COLO829 (cell line): ENCODE measurements around the gene GTF3C1.
"Not testable (repeated sequence)": the region's sequence is repeated elsewhere in the genome, so short reads cannot be mapped to it uniquely, and the experiment has no call there.

Experiments used
- DNase-seq: peaks from one replicate; pipeline ENCODE4 v3.0.0; 2012; ENCODE audit warnings: low spot score

Gene GTF3C1, protein sequence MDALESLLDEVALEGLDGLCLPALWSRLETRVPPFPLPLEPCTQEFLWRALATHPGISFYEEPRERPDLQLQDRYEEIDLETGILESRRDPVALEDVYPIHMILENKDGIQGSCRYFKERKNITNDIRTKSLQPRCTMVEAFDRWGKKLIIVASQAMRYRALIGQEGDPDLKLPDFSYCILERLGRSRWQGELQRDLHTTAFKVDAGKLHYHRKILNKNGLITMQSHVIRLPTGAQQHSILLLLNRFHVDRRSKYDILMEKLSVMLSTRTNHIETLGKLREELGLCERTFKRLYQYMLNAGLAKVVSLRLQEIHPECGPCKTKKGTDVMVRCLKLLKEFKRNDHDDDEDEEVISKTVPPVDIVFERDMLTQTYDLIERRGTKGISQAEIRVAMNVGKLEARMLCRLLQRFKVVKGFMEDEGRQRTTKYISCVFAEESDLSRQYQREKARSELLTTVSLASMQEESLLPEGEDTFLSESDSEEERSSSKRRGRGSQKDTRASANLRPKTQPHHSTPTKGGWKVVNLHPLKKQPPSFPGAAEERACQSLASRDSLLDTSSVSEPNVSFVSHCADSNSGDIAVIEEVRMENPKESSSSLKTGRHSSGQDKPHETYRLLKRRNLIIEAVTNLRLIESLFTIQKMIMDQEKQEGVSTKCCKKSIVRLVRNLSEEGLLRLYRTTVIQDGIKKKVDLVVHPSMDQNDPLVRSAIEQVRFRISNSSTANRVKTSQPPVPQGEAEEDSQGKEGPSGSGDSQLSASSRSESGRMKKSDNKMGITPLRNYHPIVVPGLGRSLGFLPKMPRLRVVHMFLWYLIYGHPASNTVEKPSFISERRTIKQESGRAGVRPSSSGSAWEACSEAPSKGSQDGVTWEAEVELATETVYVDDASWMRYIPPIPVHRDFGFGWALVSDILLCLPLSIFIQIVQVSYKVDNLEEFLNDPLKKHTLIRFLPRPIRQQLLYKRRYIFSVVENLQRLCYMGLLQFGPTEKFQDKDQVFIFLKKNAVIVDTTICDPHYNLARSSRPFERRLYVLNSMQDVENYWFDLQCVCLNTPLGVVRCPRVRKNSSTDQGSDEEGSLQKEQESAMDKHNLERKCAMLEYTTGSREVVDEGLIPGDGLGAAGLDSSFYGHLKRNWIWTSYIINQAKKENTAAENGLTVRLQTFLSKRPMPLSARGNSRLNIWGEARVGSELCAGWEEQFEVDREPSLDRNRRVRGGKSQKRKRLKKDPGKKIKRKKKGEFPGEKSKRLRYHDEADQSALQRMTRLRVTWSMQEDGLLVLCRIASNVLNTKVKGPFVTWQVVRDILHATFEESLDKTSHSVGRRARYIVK (N-terminal part only)

DNA sequence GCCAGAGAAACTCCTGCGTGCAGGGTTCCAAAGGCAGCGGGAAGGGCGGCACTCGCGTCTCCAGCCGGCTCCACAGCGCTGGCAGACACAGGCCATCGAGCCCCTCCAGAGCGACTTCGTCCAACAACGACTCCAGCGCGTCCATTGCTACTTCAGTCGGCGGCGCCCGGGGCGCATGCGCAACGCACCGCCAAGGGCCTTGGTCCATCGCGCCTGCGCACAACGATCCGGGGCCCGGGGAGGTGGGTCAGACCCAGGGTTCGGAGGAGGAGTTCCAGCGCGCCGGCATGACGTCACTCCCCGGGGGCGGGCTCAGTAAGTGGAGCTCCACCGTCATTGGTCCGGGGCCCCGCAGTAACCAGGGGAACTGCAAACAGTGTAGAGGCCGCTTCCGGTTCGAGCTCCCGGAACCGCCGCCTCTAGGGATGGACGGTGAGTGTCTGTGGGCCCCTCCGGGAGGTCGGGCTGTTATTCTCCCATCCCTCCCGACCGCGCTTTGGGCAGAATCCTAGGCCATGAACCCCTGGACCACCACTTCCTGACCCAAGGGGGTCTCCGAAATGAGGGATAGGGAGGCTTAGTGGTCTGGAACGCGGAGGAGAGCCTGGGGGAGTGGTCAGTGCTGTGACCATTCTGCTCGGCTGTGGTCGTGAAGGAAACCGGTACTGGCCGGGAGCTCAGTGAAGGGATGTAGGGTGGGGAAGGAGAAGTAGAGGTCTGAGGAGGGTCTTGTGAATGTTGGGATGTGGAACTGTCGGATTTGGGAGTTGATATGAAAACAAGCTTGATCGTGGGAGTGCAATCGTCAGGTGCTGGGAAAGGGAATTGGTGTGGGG is at the start of gene GTF3C1, which contains the start of gene KATNIP:
GTF3C1 (minus strand) TSS at position 168 of the 836 bp plus-strand sequence; CDS start at position 145, 23 bp downstream.
KATNIP (plus strand) TSS at position 399 of the 836 bp plus-strand sequence; CDS start at position 426, 27 bp downstream.
- peak; percentile 100 for DNase-seq

DNA sequence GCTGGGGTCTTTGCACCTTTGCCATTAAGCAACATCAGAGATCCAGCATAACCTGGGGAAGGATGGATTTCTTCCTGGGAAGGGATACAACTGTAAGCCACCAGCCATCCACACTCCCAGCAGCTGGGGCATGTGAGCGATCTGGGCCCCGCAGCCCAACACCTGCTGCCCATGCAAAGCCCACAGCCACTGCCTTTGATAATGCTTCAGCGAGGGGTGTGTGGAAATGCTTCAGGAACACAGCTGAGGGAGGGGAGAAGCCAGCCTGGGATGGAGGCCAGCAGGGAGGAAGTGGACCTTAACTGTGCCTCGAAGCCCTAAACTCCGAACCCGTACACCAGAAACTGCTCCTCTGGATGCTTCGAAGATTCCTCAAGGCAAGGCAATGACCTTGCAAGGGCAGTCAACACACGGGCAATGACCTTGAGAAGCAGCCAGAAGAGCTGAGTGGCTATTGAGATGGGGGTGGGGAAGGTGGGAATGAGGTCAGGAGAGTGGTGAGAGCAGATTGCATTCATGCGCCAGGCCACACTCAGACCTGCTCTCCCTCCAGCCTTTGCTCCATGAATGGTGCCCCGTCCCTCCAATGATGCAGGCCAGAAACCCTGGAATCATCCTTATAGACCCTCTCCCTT is 49.3 kb upstream of the GTF3C1 start:
- no peak for DNase-seq

DNA sequence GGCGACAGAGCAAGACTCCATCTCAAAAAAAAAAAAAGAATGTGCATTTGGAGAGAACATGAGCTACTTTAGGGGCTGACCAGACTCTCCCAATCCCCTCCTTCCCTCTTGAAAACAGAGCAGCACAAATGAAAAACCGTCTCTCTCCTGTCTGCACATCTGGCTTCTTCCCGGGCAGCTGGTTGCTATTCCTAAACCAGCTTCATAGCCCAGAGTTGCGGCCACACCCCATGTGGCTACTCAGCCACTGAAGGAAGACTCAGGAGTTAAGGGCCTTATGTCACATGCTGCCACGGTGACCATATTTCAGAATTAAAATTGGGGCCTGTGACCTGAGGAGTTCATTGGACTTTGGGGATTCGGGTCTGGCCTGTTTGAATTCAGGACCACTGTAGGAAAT is 48.5 kb upstream of the GTF3C1 start:
- DNase-seq, result no peak

DNA sequence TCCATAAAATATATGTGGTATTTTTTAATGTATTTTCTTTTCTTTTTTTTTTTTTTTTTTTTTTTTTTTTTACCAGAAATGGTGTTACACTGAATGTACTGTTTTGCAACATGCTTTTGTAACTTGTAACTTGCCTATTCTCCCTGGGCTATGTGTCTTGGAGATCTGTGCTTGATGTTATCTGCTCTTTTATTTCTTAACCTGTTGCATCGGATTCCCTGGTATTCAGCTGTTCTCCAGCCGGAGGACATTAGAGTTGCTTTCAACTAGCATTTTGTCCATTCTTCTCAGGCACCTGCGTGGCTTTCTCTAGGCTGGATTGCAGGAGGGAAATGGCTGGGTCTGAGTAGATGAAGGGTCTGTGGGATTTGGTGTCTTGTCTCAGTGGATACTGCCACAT is 47.6 kb upstream of the GTF3C1 start:
- no peak for DNase-seq

DNA sequence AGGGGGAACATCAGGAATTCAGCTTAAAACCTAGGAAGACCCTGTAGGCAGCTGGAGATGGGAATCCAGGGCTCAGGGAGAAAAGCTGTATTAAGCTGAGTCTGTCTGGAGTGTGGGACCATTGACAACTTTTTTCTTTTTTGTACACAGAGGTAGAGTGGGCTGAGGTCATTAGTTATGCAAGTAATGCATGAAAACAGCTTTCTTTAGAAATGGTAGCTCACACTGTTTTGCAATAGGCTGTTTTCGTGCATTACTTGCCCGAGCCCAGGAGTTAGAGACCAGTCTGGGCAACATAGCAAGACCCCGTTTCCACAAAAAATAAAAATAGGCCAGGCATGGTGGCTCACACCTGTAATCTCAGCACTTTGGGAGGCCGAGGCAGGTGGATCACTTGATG is 46.7 kb upstream of the GTF3C1 start:
- no peak for DNase-seq

DNA sequence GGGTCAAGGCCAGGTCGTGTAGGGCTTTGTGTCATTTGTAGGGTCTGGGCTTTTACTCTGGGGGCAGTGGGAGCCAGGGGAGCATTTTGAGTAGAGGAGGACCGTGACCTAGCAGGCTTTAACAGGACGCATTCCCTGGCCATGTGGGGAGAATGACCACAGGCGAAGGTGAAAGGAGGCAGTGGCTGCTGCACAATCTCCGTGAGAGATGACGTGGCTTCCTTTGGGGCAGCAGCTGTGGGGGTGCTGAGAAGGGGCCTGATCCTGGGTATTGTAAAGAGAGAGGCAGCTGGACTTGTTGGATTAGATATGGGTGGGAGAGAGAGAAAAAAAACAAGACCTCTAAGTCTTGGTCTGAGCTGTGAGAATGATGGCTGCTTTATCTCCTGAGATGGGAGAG is 46.3 kb upstream of the GTF3C1 start:
- no peak for DNase-seq

DNA sequence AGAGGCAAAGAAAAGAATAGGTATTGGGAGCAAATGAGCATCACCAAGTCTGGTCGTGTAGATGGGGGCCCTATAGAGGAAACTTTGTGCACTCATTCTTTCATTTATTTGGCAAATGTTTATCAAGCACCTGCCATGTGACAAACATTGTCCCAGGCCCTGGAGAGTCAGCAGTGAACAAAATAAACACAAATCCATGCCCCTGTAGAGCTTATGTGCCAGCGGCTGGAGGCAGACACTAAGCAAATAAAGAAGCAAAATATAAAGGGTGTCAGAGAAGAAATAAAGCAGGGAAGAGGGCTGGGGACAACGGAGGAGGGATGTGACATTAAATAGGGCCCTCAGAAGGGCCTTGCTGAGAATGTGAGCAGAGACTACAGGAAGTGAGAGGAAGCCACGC is 45.8 kb upstream of the GTF3C1 start:
- DNase-seq, result no peak

DNA sequence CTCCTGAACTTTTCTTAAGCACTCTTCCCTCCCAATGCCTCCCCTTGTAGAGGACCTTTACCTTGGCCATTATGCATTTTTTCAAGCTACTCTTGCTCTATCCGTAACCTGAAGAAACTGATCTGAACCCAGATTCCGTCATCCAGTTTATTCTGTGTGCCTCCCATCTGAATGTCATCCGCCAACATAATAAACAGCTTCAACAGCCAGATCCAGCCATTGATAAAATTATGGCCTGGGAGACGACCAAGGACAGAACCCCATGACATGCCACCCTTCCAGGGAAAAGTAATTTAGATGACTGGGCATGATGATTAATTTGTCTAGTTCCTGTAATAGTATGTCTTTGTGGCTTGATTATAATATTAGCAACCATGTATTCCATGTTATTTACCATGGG is 42.1 kb upstream of the GTF3C1 start:
- no peak for DNase-seq

DNA sequence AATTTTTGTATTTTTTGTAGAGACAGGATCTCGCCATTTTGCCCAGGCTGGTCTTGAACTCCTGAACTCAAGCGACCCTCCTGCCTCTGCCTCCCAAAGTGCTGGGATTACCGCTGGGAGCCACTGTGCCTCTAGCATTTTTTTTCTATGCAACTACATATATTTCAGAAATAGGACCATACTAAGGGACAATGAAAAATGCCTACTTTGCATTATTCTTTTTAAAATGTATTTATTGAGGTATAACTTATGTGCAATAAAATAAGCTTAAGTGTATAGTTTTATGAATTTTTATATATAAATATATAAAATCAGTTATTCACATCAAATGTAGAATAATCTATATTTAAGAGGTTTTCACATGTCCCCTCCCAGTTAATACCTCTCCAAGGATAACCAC is 38.3 kb upstream of the GTF3C1 start:
- no peak for DNase-seq

DNA sequence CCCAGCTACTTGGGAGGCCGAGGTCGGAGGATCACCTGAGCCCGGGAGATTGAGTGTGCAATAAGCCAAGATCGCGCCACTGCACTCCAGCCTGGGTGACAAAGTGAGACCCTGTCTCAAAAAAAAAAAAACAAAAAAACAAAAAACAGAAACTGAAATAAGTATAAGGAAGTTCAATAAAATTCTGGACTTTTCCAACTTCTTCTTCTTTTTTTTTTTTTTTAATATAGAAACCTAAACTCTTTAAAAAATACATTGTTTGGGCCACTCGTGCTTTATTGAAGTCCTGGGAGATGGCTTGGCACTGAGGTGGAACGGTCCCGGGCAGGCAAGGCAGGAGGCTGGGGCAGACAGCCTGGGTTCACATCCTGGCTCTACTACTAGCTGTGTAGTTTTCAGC is 37.0 kb upstream of the GTF3C1 start:
- DNase-seq, result no peak

DNA sequence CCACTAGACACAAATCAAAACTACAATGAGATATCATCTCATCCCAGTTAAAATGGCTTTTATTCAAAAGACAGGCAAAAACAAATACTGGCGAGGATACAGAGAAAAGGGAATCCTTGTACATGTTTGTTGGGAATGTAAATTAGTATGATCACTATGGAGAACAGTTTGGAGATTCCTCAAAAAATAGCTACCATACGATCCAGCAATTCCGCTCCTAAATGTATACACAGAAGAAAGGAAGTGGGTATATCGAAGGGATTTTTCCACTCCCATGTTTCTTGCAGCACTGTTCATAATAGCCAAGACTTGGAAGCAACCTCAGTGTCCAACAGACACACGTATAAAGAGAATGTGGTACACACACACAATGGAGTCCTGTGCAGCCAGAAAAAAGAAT is 35.5 kb upstream of the GTF3C1 start:
- no peak for DNase-seq

DNA sequence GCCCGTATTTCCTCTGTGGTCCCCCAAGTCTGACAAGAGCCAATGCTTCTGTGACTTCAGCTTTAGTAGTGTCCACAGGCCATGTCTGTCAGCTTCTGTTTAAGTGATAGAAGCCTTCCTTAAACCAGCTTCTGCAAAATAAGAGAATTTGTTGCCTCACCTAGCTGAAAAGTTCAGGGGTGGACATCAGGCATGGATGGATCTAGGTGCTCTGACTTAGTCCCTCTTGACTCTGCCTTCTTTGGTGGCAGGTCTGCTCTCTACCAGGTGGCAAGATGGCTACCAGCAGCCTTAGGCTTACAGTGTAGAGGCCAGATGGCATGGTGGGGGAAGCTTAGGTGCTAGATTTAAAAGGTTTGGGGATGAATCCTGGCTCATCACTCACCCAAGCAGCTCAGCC is 33.9 kb upstream of the GTF3C1 start:
- no peak for DNase-seq

DNA sequence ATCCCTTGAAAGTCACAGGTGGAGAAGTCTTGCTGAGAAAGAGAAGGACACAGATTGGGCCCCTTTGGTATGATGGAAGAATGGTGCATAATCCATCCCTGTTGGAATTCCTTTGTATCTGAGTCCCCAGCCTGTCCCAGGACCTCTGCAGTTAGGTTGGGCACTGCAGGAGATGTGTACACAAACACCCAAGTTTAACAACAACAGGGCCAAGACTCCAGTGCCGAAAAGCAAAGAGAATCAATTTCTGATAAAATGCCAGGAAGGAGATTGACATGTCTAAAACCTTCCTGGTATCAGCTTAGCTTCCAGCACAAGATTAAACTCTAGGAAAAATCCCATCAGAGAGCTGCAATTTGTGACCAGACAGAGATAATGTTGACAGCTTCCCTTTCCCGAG is 33.2 kb upstream of the GTF3C1 start:
- DNase-seq, result no peak

DNA sequence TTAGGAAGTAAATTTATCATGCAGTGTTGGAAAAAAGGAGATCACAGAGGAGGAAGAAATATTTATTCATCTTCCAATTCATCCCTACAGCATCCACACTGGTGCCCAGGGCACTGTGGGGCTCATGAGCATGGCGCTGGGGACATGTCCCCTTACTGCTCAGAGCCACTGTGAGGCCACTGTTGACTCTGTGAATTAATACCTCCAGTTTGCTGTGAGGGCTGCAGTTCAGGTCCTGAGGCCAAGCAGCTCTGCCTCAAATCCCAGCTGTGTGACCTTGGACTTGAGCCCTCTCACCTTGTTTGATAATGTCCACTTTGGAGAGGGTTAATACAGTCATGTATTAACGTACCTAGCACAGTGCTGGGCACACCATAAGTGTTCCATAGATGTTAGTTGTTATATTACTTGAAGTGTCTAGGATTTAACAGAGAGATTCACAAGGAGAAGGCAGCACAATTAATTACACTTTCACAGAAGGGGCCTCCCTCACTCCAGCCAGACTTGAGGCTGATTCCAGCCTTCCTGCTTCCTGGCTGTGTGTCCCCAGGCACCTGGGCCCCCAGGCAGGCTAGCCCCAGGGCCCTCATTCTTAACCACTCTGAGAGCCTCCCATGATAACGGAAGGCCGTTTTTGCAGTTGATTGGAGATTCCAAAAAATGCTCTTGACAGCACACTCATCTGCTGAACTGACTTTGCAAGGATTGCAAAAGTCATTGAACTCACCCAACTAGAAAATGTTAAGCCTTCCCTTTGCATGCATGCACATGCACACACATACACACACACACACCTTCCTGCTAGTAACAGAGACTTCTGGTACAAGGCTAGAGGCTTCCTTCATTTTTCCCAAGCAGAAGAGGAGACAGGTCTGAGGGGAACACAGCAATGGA is 29.6 kb upstream of the GTF3C1 start:
- DNase-seq, result no peak

DNA sequence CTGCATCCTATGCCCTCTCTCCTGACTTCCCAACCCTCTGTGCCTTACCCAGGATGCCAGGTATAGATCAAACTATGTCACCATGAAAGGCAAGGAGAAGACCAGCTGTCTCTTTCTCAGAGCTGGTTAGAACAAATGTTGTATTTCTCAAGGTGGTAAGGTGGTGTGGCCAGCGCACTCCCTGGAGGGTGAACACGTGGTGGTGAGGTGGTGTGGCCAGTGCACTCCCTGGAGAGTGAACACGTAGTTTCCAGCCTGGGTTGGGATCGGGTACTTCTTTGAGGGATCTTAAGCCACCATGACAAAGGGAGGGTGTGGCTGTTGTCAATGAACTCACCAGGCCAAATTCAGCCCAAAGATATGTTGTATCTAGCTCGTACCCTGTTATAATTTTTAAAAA is 27.0 kb upstream of the GTF3C1 start:
- no peak for DNase-seq

DNA sequence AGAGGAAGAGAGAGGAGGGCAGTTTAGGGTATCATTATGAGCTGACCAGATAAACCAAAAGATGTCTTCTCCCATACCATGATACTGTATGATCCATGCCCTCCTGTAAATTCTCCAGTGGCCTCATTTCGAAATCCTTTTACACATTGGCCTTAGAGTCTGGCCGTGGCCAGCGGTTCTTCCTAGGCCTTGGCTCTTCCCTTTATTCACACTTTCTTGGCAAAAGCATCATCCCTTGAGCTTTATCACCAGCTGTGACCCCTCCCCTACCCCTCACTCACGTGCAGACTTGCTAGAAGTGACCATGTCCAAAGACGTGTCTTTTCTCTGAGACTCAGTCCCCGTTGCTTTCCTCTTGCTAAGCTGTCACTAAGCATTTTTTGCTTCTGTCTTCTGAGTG is 23.0 kb upstream of the GTF3C1 start:
- no peak for DNase-seq

DNA sequence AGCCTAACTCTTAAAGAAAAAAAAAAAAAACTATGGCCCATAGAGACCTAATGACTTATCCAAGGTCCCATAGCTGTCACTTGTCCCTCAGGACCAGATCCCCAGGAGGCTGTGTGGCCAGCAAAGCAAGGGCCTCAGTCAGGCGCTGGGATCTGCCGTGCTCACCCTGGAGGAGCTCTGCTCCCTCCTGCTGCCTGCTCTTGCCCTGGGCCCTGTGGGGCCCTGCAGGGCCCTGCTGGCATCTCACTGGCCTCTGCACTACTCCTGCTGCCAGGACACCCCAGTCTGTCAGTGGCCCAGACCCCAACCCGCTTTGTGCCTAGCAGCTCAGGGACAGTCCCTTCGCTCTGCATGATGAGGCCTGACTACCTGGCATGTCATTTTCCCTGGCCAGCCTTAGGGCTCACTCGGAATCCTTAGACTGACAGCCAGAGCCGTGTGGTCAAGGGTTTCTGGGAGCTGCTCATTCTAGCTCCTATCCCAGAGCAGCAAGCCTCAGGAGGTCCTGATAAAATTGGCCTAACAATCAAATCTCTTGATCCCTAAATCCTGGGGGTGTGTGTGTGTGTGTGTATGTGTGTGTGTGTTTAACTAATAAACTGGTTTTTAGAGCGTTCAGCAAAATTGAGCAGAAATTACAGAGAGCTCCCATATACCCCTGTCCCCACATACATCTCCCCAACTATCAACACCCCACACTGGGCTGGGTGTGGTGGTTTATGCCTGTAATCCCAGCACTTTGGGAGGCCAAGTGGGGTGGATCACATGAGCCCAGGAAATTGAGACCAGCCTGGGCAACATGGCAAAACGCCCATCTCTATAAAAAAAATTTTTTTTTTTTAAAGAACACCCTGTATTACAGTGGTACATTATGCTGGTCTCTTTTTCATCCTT is 22.0 kb upstream of the GTF3C1 start:
- DNase-seq, result no peak

DNA sequence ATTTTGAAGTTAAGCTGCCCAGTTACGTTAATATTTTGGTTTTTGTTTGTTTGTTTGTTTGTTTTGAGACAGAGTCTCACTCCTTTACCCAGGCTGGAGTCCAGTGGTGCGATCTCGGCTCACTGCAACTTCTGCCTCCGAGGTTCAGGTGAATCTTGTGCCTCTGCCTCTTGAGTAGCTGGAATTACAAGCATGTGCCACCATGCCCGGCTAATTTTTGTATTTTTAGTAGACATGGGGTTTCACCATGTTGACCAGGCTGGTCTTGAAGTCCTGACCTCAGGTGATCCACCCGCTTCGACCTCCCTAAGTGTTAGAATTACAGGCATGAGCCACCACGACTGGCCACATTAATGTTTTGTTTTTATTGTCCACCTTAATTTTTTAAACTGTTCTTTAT is 21.3 kb upstream of the GTF3C1 start:
- not testable (repeated sequence) for DNase-seq

DNA sequence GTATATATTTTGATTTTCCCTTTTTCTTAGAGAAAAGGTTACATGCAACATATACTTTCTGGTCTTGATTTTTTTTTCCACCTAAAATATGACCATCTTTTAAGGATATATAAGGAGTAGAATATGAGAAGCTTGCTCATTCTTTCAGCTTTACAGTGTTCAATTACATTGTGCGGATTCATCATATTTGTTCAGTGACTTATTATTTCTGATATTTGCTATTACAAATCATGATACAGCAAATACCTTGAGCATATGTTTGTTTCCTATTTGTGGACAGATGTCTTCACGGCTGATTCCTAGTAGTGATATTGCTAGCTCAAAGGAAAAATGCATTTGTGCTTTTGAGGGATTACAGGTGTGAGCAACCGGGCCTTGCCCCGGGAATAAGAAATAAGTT is 18.4 kb upstream of the GTF3C1 start:
- no peak for DNase-seq
